Glutamatergic neuron (in vitro differentiated cells): Measurements from ENCODE around the gene IGFBP4. TPM values are rescaled to one million over a fixed set of nuclear protein-coding genes. Genes with fewer than 3 reads are reported as not detected.

ENCODE experiments used
- DNase-seq: peaks from one replicate; pipeline ENCODE4 v3.0.0; 2022
- H3K27ac Mint-ChIP-seq: one replicate; pipeline ENCODE4 v1.8.0; 2020; ENCODE audit warnings: mild to moderate bottlenecking, mixed read lengths, inconsistent platforms; ENCODE audit not compliant: unreplicated experiment
- H3K27me3 Mint-ChIP-seq: one replicate; pipeline ENCODE4 v1.8.0; 2020; ENCODE audit warnings: mild to moderate bottlenecking, moderate library complexity, mixed read lengths, inconsistent platforms; ENCODE audit not compliant: unreplicated experiment
- H3K36me3 Mint-ChIP-seq: one replicate; pipeline ENCODE4 v1.8.0; 2020; ENCODE audit warnings: mild to moderate bottlenecking, mixed read lengths, inconsistent platforms; ENCODE audit not compliant: unreplicated experiment
- H3K4me1 Mint-ChIP-seq: one replicate; pipeline ENCODE4 v1.8.0; 2020; ENCODE audit warnings: mild to moderate bottlenecking, low read depth, mixed read lengths, inconsistent platforms; ENCODE audit not compliant: unreplicated experiment
- H3K4me3 Mint-ChIP-seq: one replicate; pipeline ENCODE4 v1.8.0; 2020; ENCODE audit warnings: mild to moderate bottlenecking, mixed read lengths, inconsistent platforms; ENCODE audit not compliant: unreplicated experiment
- H3K9me3 Mint-ChIP-seq: one replicate; pipeline ENCODE4 v1.8.0; 2020; ENCODE audit warnings: mild to moderate bottlenecking, moderate library complexity, mixed read lengths, inconsistent platforms; ENCODE audit not compliant: unreplicated experiment
- CTCF ChIP-seq: fragments of 200-600 bp; sonication (generic); IDR thresholded peaks from one replicate; pipeline ENCODE4 v1.5.0; 2021; ENCODE audit not compliant: partially characterized antibody, unreplicated experiment
- total RNA-seq: library from RNA; stranded (reverse); fragmentation: NEBNext Ultra II Directional; extraction: Animal tissue kit (Norgen Biotek cat#: 25700); gene quantifications from one replicate; pipeline ENCODE4 v1.2.1, GENCODE V29; 2021; ENCODE audit not compliant: unreplicated experiment

The IGFBP4 gene
- total RNA-seq, 1 donor from 2014 or later = 1.9 TPM

- H3K4me1 Mint-ChIP-seq = no peaks in the 10 kb centered on the region
- H3K4me3 Mint-ChIP-seq = no peak overlapping the region
- H3K27ac Mint-ChIP-seq = no peak overlapping the region
- no peak for DNase-seq
- no peaks in the 10 kb centered on the region for H3K36me3 Mint-ChIP-seq
- H3K9me3 Mint-ChIP-seq = no peaks in the 10 kb centered on the region
- no peaks in the 10 kb centered on the region for H3K27me3 Mint-ChIP-seq
- peak; percentile 53 for TF ChIP-seq CTCF
Observed at GRCh38 chr17:40433551-40434415, 9.5 kb upstream of the IGFBP4 start.

GRCh38 chr17:40436636-40437035 is 6.6 kb upstream of the IGFBP4 start:
- no peaks in the 10 kb centered on the region for H3K36me3 Mint-ChIP-seq
- no peak overlapping the region for H3K4me3 Mint-ChIP-seq
- H3K27me3 Mint-ChIP-seq = no peaks in the 10 kb centered on the region
- no peak overlapping the region for H3K27ac Mint-ChIP-seq
- no peaks in the 10 kb centered on the region for H3K4me1 Mint-ChIP-seq
- H3K9me3 Mint-ChIP-seq = no peaks in the 10 kb centered on the region
- DNase-seq = no peak
- no peak for TF ChIP-seq CTCF

- H3K36me3 Mint-ChIP-seq = no peaks in the 10 kb centered on the region
- H3K4me3 Mint-ChIP-seq = no peak overlapping the region
- H3K4me1 Mint-ChIP-seq = no peaks in the 10 kb centered on the region
- TF ChIP-seq CTCF = no peak
- H3K27me3 Mint-ChIP-seq = no peaks in the 10 kb centered on the region
- no peak for DNase-seq
- H3K9me3 Mint-ChIP-seq = no peaks in the 10 kb centered on the region
- no peak overlapping the region for H3K27ac Mint-ChIP-seq
Observed at GRCh38 chr17:40437095-40437732, 6.0 kb upstream of the IGFBP4 start.

- H3K9me3 Mint-ChIP-seq = peaks cover 2% of the 10 kb centered on the region
- H3K36me3 Mint-ChIP-seq = no peaks in the 10 kb centered on the region
- no peak for DNase-seq
- no peak overlapping the region for H3K4me3 Mint-ChIP-seq
- no peak for TF ChIP-seq CTCF
- H3K27me3 Mint-ChIP-seq = peaks cover 11% of the 10 kb centered on the region
- peaks cover 3% of the 10 kb centered on the region for H3K4me1 Mint-ChIP-seq
- H3K27ac Mint-ChIP-seq = no peak overlapping the region
Observed at GRCh38 chr17:40440166-40440565, 3.1 kb upstream of the IGFBP4 start.
